H9 (cell line): Measurements from ENCODE around the gene WBP1. TPM values are rescaled to one million over a fixed set of nuclear protein-coding genes. Genes with fewer than 3 reads are reported as not detected.

Experiments used
- DNase-seq: peaks from one replicate; pipeline ENCODE4 v3.0.0-alpha.2; 2017
- H2AFZ ChIP-seq: one replicate; pipeline ENCODE4 v1.6.1; 2013; ENCODE audit warnings: mild to moderate bottlenecking, low read length, control low read depth, moderate library complexity
- H2AK5ac ChIP-seq: 2 replicates; pipeline ENCODE4 v1.6.1; 2013; ENCODE audit warnings: low read length, control low read depth, mixed read lengths; ENCODE audit not compliant: insufficient read length
- H2BK120ac ChIP-seq: one replicate; pipeline ENCODE4 v1.6.1; 2013; ENCODE audit warnings: low read depth, mild to moderate bottlenecking, low read length, control low read depth, inconsistent platforms; ENCODE audit not compliant: poor library complexity, severe bottlenecking
- H2BK12ac ChIP-seq: 2 replicates; pipeline ENCODE4 v1.6.1; 2013; ENCODE audit warnings: low read length, control low read depth, mixed read lengths, low read depth; ENCODE audit not compliant: insufficient read length
- H2BK15ac ChIP-seq: 2 replicates; pipeline ENCODE4 v1.6.1; 2013; ENCODE audit warnings: low read depth, low read length, control low read depth
- H2BK20ac ChIP-seq: one replicate; pipeline ENCODE4 v1.6.1; 2013; ENCODE audit warnings: low read depth, mild to moderate bottlenecking, low read length, control low read depth, inconsistent platforms; ENCODE audit not compliant: poor library complexity, severe bottlenecking
- H2BK5ac ChIP-seq: 2 replicates; pipeline ENCODE4 v1.6.1; 2013; ENCODE audit warnings: low read length, control low read depth, mixed read lengths; ENCODE audit not compliant: insufficient read length
- H3K14ac ChIP-seq: 2 replicates; pipeline ENCODE4 v1.6.1; 2013; ENCODE audit warnings: low read length, control low read depth; ENCODE audit not compliant: insufficient read depth
- H3K18ac ChIP-seq: 2 replicates; pipeline ENCODE4 v1.6.1; 2013; ENCODE audit warnings: low read depth, mild to moderate bottlenecking, mixed read lengths, low read length, control low read depth; ENCODE audit not compliant: insufficient read length
- H3K23ac ChIP-seq: 2 replicates; pipeline ENCODE4 v1.6.1; 2013; ENCODE audit warnings: low read length, control low read depth, mixed read lengths, low read depth; ENCODE audit not compliant: insufficient read length
- H3K23me2 ChIP-seq: 2 replicates; pipeline ENCODE4 v1.6.1; 2013; ENCODE audit warnings: low read depth, mild to moderate bottlenecking, mixed read lengths, low read length, control low read depth; ENCODE audit not compliant: insufficient read length, poor library complexity, severe bottlenecking
- H3K27ac ChIP-seq: 2 replicates; pipeline ENCODE4 v1.5.1; 2013; ENCODE audit warnings: low read length, control low read depth, mixed read lengths, low read depth; ENCODE audit not compliant: insufficient read length
- H3K27me3 ChIP-seq: 2 replicates; pipeline ENCODE4 v1.6.1; 2013; ENCODE audit warnings: low read length, control low read depth, inconsistent platforms; ENCODE audit not compliant: insufficient read depth
- H3K4ac ChIP-seq: 2 replicates; pipeline ENCODE4 v1.6.1; 2013; ENCODE audit warnings: low read depth, mild to moderate bottlenecking, control low read depth, inconsistent platforms, low read length, moderate library complexity
- H3K4me1 ChIP-seq: 2 replicates; pipeline ENCODE4 v1.6.1; 2013; ENCODE audit warnings: low read length, control low read depth, inconsistent platforms; ENCODE audit not compliant: insufficient read depth
- H3K4me2 ChIP-seq: 2 replicates; pipeline ENCODE4 v1.6.1; 2013; ENCODE audit warnings: low read length, control low read depth, mixed read lengths; ENCODE audit not compliant: insufficient read length, insufficient read depth
- H3K56ac ChIP-seq: 2 replicates; pipeline ENCODE4 v1.6.1; 2013; ENCODE audit warnings: low read depth, mild to moderate bottlenecking, mixed read lengths, low read length, control low read depth; ENCODE audit not compliant: insufficient read length
- H3K79me1 ChIP-seq: 2 replicates; pipeline ENCODE4 v1.6.1; 2013; ENCODE audit warnings: low read depth, mild to moderate bottlenecking, moderate library complexity, low read length, control low read depth, inconsistent platforms; ENCODE audit not compliant: insufficient read depth, poor library complexity, severe bottlenecking
- H3K79me2 ChIP-seq: 2 replicates; pipeline ENCODE4 v1.6.1; 2013; ENCODE audit warnings: low read length, control low read depth, inconsistent platforms; ENCODE audit not compliant: insufficient read depth
- H3K9ac ChIP-seq: 2 replicates; pipeline ENCODE4 v1.6.1; 2013; ENCODE audit warnings: low read length, control low read depth, mixed read lengths; ENCODE audit not compliant: insufficient read length; ENCODE audit errors: extremely low read depth
- H3K9me3 ChIP-seq: one replicate; pipeline ENCODE4 v1.6.1; 2013; ENCODE audit warnings: low read depth, low read length, inconsistent platforms; ENCODE audit not compliant: control insufficient read depth
- H3T11ph ChIP-seq: one replicate; pipeline ENCODE4 v1.6.1; 2013; ENCODE audit warnings: mild to moderate bottlenecking, low read length, control low read depth, inconsistent platforms
- H4K20me1 ChIP-seq: one replicate; pipeline ENCODE4 v1.6.1; 2013; ENCODE audit not compliant: control insufficient read depth, insufficient read length, insufficient read depth
- H4K5ac ChIP-seq: 2 replicates; pipeline ENCODE4 v1.6.1; 2013; ENCODE audit warnings: low read depth, mild to moderate bottlenecking, mixed read lengths, low read length, control low read depth; ENCODE audit not compliant: insufficient read length
- H4K8ac ChIP-seq: replicated peaks from 2 replicates; pipeline ENCODE4 v1.6.1; 2013; ENCODE audit warnings: low read length, control low read depth, mixed read lengths, low read depth; ENCODE audit not compliant: insufficient read length
- H4K91ac ChIP-seq: 2 replicates; pipeline ENCODE4 v1.6.1; 2013; ENCODE audit warnings: low read depth, mild to moderate bottlenecking, moderate library complexity, mixed read lengths, low read length, control low read depth; ENCODE audit not compliant: insufficient read length
- H3K27ac Mint-ChIP-seq, 3 experiments: 2 replicates in 2 of 3; 3 replicates in 1 of 3; pipeline ENCODE4 v1.8.0; 2020 to 2021; ENCODE audit warnings: mixed read lengths in 3 of 3, mild to moderate bottlenecking in 1 of 3, moderate library complexity in 1 of 3
- H3K27me3 Mint-ChIP-seq: 2 replicates; pipeline ENCODE4 v1.8.0; 2021; ENCODE audit warnings: low read depth, mild to moderate bottlenecking, moderate library complexity, mixed read lengths
- H3K36me3 Mint-ChIP-seq, 3 experiments: 2 replicates in 2 of 3; 3 replicates in 1 of 3; pipeline ENCODE4 v1.8.0; 2020 to 2021; ENCODE audit warnings: low read depth in 3 of 3, mixed read lengths in 3 of 3; ENCODE audit not compliant: insufficient read depth in 1 of 3
- H3K4me1 Mint-ChIP-seq, 2 experiments: 2 replicates each; pipeline ENCODE4 v1.8.0; 2020; ENCODE audit warnings: mixed read lengths in 2 of 2
- H3K4me3 Mint-ChIP-seq, 2 experiments: 2 replicates in 1 of 2; 3 replicates in 1 of 2; pipeline ENCODE4 v1.8.0; 2020 to 2021; ENCODE audit warnings: mild to moderate bottlenecking in 2 of 2, mixed read lengths in 2 of 2, moderate library complexity in 1 of 2
- H3K9me3 Mint-ChIP-seq, 2 experiments: 2 replicates in 1 of 2; 3 replicates in 1 of 2; pipeline ENCODE4 v1.8.0; 2020; ENCODE audit warnings: mild to moderate bottlenecking in 2 of 2, mixed read lengths in 2 of 2, moderate library complexity in 1 of 2
- CTCF ChIP-seq: fragments of 200-600 bp; sonication (generic); conservative IDR thresholded peaks from 3 replicates; pipeline ENCODE4 v1.8.0; 2021; ENCODE audit warnings: antibody characterized with exemption, mild to moderate bottlenecking
- WGBS: extraction: QIAGEN DNeasy Blood & Tissue Kit; methylation state at CpG from one replicate; pipeline ENCODE4 v1.1.7; 2013; ENCODE audit warnings: missing lambda C conversion rate, low lambda C conversion rate, mixed read lengths; ENCODE audit not compliant: insufficient read length; ENCODE audit errors: extremely low coverage; 5-methylcytosine and 5-hydroxymethylcytosine counted together
- total RNA-seq: library from RNA; stranded (reverse); gene quantifications from 2 replicates; pipeline ENCODE4 v1.2.1, GENCODE V29; 2021

Gene WBP1
- total RNA-seq, 1 experiment from 2014 or later = 82.1 TPM

DNA sequence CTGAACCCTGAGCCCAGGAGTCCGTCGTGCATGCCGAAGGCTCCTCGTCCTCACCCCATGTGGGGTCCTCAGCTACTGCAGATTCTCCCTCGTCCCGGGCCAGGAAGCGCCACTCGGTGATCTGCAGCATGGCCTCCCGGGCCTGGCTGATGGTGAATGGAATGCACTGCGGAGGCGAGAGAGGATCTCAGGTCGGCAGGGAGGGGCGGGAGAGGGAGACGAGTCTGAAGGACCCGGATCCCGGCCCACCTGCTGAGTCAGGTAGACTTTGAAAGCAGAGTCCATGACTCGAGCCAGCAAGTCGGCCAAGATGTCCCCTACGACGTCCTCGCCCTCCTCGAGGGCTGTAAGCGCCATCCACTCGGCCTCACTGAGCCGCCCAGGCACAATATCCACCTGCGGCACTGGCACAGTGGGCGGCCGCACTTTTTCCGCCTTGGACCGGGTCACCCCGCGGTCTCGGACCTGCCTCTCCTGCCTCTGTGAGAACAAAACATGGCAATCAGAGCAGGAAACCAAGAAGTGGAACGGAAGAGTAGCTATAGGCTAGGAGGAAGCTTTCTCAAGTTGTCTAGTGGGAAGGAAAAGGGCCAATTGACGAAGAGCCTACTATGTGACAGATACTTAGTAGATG lies 42.4 kb upstream of the WBP1 start:
- no peak overlapping the region for H3K18ac ChIP-seq
- H3K23ac ChIP-seq = no peak overlapping the region
- H4K8ac ChIP-seq = no peak overlapping the region
- no peaks in the 10 kb centered on the region for H3K9me3 ChIP-seq
- H3K79me2 ChIP-seq = no peaks in the 10 kb centered on the region
- no peaks in the 10 kb centered on the region for H3K23me2 ChIP-seq
- H4K5ac ChIP-seq = no peak overlapping the region
- Mint-ChIP-seq H3K9me3 (no peaks in the 10 kb centered on the region), H3K4me1 (peaks cover 0 to 14% of the 10 kb centered on the region in 2 experiments; a peak in 2 of 4 replicates), H3K36me3 (no peaks in the 10 kb centered on the region; a peak in 1 of 7 replicates), H3K27me3 (peaks cover 23% of the 10 kb centered on the region), H3K27ac (no peak overlapping the region), H3K4me3 (no peak overlapping the region)
- no peak overlapping the region for H3K9ac ChIP-seq
- no peak overlapping the region for H2BK120ac ChIP-seq
- no peaks in the 10 kb centered on the region for H3K27me3 ChIP-seq
- H3K14ac ChIP-seq = no peak overlapping the region; the same call in 1 of the 2 replicates
- no peaks in the 10 kb centered on the region for H4K20me1 ChIP-seq
- DNase-seq = no peak
- H2BK12ac ChIP-seq = no peak overlapping the region
- no peak overlapping the region for H3K4ac ChIP-seq
- no peak overlapping the region for H2AFZ ChIP-seq
- no peak overlapping the region for H3K4me2 ChIP-seq
- WGBS = no CpG with 5 or more reads among the region's 35 CpGs
- H3K56ac ChIP-seq = no peak overlapping the region
- H3T11ph ChIP-seq = no peak overlapping the region
- no peak overlapping the region for H2BK15ac ChIP-seq
- H3K4me1 ChIP-seq = no peaks in the 10 kb centered on the region
- H2BK5ac ChIP-seq = no peak overlapping the region
- no peak for TF ChIP-seq CTCF
- no peaks in the 10 kb centered on the region for H3K79me1 ChIP-seq
- no peak overlapping the region for H4K91ac ChIP-seq
- no peak overlapping the region for H2AK5ac ChIP-seq
- no peak overlapping the region for H3K27ac ChIP-seq
- H2BK20ac ChIP-seq = no peak overlapping the region
